Transverse colon (tissue), 4 donors: Measurements from ENCODE around the gene CIRBP.

ENCODE experiments used
- CTCF ChIP-seq, 5 experiments: fragments of 200-600 bp in 3 of 5; fragments of 450-650 bp in 2 of 5; sonication (generic) in 3 of 5; IDR thresholded peaks; 1 replicate in 2 of 5; 2 replicates in 3 of 5; pipeline ENCODE4 v1.5.1; 2016 to 2017; ENCODE audit warnings: antibody characterized with exemption in 5 of 5, inconsistent platforms in 3 of 5, mild to moderate bottlenecking in 2 of 5, moderate library complexity in 1 of 5
- EP300 ChIP-seq: sonication (generic); formaldehyde crosslinking; IDR thresholded peaks from one replicate; pipeline ENCODE4 v1.6.1; 2017; ENCODE audit warnings: antibody characterized with exemption, low read depth
- POLR2A ChIP-seq: fragments of 450-650 bp; IDR thresholded peaks from one replicate; pipeline ENCODE4 v1.6.1; 2016; ENCODE audit warnings: antibody characterized with exemption, mild to moderate bottlenecking, moderate library complexity
- POLR2AphosphoS5 ChIP-seq, 3 donors: sonication (generic); formaldehyde crosslinking; IDR thresholded peaks; one replicate each; pipeline ENCODE4 v1.6.1; 2016; ENCODE audit warnings: antibody characterized with exemption in 3 of 3

GRCh38 chr19:1288226-1288612 lies 19.1 kb downstream of the CIRBP start:
- TF ChIP-seq POLR2AphosphoS5 (IDR thresholded peaks at IDR 0.05) (no peak), CTCF (IDR thresholded peaks at IDR 0.05) (no peak), POLR2A (no peak), EP300 (no peak)
